Measurements from ENCODE around the gene FAR1.

The FAR1 gene

DNA sequence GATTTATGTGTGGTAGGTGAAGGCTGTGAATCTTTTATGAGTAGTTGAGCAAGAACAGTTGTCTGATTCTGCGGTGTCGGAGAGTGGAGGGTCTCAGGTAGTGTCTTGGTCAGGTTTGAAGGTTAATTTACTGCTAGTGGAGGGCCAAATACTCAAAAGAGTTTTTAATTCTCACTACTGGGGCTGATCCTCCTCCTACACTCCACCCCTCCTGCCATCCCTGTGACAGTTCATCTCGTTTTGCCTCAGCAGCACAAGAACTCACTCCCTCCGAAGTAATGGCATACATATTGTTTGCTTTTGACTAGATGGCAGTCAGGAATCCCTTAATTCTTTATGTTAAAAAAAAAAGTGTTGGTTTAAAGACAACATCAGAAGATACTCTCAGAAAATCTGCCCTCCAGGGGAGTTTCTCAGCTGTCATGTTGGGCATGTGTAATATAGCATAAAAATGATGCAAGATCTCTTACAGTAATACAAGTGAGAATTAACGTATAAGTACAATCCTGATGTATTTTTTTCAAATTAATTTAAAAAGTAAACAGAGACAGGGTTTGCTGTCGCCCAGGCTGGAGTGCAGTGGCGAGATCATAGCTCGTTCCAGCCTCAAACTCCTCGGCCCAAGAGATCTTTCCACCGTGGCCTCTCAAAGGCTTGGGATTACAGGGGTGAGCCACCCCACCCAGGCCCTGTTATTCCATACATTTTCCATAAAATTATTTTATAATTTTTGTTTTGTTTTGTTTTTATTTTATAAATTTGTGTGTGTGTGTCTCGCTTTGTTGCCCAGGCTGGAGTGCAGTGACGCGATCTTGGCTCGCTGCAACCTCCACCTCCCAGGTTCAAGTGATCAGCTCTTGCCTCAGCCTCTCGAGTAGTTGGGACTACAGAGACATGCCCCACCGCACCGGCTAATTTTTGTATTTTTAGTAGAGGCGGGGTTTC, 1.3 kb downstream of the FAR1 start:
- DNase-seq: no peak

DNA sequence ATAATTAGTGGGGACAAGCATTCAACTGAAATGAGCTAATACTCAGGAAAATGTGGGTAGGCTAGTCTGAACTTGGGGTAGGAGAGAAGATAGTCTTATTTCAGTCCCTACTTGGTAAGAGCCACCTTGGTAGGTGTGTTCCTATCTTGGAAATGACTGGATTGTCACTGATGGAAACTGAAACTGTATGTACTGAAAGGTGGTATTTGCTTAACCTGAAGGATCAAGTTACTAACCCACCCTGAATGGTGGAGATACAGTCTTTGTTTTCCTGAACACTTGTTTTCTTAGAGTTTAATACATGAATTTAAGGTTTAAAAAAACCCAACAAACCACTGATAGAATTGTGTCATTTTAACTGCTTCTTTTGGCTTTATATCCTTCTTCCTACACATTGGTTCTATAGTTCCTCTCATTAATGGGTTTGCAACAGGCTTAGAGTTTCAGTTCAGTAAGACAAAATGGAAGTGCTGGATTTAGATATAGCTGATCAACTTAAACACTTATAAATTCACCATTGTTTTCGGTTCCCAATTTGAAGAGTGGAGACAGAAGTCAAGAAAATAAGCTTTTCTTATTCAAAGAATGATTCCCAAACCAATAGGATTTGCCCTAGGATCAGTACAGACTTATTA, 4.2 kb downstream of the FAR1 start:
- DNase-seq: no peak

DNA sequence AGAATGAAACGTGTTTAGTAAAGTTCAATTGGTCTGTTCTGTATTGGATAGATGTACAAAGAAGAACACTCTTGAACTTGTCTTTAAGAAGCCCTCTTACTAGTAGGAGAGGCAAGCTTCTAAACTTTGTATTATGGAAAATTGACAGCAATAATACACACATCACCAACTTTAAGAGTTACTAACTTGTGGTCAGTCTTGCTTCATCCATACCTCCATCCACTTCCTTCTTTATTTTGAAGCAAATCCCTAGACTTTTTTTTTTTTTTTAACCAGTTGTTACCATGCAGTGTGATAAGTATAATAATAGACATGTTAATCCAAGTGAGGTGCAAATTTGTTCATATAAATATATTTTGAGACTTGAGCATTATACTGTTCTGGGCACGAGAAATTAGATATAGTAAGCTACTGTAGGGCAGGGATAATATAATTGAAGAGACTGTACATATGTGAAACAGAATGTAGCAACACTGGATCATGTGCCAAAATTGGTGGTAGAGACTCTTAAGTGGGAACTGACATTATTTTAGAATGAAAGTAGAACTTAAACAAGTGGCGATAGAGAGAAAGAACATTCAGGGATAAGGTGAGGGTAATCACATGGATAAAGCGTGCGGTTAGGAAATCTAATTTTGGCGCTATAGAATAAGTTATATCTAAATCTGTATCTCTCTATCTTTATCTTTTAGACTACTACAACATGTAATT, 6.5 kb downstream of the FAR1 start:
- DNase-seq: no peak

DNA sequence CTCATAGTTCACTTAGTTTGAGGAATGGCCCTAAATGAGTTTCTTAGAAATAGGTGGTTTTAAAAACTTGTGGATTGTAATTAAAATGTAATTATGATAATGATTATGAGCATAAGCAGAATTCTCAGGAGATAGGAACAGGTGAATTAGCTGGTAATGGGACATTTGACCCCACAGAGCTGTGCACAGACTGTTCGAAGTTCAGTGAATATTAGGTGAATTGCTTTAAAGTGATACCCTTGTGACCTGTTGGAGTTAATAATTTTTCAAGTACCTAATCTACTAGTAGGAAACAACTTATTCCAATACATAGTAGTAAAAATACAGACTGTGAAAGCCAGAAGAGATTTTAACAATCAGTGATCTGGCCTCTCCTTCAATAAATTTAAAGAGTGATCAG, 8.1 kb downstream of the FAR1 start:
- no peak for DNase-seq

DNA sequence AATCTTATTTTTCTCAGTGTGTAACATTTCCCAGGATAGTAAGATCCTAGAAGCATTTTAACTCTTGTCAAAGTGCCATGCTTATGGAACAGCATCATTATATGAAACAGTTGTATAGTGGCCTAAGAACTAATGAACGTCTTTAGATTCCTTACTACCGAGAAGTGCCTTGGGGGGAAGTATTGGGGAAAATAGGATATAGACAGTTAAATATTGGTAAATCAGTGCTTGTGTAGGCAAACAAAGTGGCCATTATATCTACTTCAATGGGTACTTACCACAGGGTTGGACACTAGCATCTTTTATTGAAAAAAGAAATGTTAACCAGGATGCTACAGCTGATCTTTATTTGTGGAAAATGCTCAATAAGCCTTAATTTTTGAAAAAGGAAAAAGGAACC, 11.3 kb downstream of the FAR1 start:
- no peak for DNase-seq

DNA sequence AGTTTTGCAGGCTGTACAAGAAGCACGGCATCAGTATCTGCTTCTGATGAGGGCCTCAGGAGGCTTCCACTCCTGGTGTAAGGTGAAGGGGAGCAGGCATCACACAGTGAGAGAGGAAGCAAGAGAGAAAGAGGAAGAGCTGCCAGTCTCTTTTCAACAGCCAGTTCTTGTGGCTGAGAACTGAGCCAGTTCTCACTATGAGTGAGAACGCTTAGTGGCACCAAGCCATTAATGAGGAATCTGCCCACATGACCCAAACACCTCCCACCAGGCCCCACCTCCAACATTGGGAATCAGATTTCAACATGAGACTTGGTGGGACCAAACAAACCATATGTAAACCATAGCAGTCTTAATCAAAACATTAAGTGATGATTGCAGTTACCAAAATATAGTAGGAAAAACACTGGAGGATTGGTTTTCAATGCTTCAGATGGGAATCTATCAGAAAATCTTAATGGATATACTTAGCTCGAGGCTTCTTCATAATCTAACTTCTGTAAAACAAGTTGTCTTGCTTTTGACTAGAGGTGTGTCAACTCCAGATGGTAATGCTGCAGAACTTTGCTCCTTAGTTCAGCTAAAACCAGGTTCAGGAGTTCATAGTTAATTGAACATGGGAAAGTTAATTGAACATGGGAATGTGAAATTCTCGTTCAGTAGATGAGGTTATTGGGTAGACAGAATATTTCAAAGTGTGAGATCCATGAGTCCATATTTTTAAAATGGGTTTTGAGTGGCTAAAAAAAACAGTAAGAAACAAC, 12.2 kb downstream of the FAR1 start:
- no peak for DNase-seq

DNA sequence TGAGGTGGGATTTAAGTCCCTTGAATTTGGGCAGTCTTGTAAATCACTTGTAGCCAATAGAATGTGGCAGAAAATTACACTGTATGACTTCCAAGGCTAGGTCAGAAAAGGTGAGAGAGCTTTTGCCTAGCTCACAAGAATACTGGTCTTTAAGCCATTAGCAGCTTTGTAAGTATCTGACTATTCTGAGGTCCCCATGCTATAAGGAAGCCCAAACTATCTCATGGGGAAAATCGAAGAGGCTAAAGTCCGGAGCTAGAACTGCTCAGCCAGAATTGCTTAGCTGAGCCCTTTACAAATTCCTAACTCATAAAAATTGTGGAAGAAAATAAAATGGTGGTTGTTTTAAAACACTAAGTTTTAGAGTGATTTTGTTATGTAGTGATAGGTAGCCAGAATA, 13.0 kb downstream of the FAR1 start:
- no peak for DNase-seq

DNA sequence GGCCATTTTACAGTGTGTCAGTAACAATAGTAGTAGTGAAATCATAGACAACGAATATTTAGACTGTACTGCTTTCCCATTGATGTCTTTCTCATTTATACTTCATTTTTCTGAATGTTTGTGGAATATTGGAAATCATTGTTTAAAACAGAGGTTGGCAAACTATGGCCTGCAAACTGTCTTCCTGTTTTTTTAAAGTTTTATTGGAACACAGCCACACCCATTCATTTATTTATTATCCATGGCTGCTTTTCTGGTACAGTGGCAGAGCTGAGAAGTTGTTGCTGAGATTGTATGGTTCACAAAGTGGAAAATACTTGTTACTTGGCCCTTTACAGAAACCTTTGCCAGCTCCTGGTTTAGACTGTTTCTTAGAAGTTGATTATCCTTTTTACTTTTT, 13.7 kb downstream of the FAR1 start:
- no peak for DNase-seq

DNA sequence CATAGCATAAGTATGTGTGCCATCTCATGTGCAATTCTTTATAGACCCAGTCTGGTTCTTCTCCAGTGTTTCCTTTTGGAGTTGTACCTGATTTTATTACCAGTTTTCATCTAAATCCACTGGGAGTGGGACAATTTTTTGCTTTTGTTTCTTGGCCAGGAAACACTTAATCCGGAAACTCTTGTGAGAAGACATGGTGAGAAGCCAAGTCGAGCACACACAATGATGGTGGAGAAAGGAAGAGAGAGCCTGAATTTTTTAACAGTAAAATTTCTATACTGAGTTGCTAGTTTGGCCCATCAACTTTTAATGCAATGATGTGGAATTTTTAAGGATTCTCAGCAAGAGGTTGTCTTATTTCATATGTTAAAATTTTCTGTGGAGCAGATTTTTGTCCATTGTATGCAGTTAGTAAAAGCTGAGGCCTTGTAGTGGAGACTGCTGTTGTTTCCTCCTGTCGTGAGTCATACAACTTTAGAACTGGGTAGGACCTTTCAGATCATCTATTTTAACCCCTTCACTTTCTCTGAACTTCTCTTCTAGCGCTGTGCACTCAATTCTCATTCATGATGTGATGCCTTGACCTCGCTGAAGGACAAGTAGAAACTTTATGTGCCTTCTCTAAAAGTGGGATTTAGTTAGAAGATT, 17.1 kb downstream of the FAR1 start:
- DNase-seq: no peak

DNA sequence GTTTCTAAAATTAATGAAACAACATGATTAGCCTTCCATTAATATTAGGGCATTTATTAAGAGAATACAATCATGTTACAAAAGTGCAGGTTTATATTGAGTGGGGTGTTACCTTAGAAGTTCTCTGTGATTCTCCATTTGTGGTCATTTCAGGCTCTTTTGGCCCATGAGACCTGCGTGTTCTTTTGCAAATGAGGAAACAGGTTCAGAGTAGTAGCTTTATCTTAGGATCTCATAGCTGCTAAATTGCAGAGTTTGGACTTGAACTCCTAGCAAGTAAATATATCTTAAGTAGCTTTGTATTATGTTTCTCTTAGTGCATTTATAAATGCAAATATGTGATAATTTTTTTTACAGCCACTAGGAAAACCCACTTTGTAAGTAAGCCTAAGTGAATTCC, 18.3 kb downstream of the FAR1 start:
- no peak for DNase-seq

DNA sequence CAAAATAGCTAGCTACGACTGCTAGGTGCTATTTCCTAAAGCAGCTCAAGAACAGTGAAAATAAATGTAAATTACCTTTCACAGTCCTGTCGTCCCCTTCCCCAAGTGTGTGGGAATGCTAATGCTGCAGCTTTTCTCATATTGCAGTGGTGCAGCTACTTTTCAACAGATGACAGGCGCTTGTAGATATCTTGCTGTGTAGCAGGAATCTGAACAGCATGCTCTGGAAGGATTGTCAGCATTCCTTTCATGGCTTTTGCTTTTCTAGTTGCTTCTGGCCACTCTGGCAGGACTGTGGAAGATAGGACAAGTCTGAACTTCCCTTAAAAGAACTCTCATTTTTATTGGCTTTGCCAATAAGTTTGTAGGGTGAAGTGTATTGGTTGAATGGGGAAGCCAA, 18.8 kb downstream of the FAR1 start:
- DNase-seq: no peak

DNA sequence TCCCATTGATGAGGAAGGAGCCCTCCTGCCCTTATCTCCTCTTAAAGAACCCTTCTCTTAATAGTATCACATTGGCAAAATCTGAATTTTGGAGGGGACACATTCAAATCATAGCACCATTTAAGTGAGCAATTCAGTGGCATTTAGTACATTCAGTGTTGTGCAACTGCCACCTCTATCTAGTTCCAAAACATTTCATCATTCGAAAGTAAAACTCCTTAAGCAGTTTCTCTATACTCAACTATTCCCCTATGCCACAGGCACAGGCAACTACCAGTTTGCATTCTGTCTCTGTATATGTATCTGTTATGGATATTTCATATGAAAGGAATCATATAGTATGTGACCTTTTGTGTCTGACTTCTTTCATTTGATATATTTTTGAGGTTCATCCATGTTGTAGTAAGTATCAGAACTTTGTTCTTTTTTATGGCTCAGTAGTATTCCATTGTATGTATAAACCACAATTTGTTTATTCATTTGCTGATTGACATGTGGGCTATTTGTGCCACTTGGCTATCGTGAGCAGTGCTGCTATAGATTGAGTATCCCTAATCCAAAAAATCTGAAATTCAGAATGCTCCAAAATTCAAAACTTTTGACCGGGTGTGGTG, 22.9 kb downstream of the FAR1 start:
- no peak for DNase-seq

DNA sequence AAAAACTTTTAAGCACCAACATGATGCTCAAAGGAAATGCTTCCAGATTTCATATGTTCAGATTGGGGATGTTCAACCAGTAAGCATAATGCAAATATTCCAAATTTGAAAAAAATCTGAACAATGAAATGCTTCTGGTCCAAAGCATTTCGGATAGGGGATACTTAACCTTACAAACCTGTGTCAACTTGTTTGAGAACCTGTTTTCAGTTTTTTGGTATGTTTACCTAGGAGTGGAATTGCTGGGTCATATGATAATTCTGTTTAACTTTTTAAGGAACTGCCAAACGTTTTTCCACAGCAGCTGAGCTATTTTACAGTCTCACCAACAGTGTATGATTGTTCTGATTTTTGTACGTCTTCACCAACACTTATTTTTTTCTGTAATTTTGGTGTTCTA, 23.7 kb downstream of the FAR1 start:
- DNase-seq: no peak

DNA sequence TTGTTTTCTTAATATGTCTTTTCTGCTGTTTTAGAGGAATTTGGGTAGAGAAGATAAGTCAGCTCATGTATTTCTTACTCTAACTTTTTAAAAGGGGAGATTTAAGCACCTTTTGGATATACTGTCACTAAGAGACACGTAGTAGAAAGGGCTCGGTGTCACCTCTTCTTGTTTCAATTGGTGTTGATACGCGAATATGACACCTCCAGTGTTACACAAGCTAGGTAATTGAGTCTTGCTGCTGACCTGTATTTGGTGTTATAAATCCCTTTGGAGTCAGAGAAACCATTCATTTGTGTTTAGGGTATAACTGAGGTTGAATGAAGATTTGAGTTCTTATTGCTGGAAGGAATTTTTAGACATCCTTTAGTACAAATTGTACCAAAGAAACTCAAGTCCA, 25.6 kb downstream of the FAR1 start:
- DNase-seq: no peak

DNA sequence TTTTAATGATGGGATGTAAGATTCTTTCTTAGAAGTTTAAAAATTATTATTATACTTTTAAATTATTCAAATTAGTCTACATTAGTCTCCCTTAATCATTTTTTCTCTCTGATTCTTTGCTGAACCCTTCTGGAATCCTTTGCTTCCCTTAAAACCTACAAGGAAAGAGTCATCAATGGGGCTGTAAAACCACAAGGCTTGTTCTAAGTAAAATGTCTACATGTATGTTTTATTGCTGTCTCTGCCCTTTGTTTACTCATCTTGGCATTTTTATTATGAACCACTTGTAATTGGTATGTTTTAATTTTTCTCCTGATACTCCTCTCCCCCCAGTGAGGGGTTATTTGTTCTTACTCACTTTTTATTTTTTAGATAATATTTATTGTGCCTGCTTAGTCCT, 27.4 kb downstream of the FAR1 start:
- DNase-seq: no peak

DNA sequence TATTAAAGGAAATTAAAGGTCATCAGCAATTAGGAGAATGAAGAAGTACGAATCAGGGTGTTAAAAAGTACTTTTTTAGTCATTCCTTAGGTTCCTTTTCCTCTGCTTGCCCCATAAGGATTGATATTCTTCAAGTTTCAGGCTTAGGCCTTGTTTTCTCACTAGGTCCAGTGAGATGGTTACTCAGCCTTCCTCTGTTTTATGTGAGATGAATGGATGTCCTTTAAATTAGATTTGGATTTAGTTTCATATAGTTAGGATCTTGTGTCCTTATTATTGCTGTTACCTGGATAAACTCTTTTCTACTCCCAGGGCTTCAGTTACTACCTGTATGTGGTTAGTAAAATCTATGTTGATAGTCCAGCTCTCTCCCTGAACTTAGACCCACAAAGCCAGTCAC, 29.2 kb downstream of the FAR1 start:
- DNase-seq: no peak

DNA sequence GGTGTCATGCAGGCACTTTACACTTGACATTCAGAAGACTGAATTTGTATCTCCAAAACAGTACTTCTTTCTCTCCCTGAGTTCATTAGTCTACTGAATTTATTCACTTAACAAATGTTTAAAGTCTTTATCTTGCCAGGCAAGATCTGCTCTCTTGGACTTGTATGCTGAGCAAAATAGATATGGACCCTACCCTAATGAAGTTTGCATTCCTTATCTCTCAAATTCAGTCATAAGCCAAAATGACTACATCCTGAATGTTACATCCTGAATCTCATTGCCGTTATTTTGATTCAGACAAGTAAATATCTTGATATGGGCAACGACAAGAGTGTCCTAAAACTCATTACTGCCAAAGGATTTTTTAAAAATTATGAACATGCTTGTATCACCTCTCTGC, 29.7 kb downstream of the FAR1 start:
- DNase-seq: no peak

DNA sequence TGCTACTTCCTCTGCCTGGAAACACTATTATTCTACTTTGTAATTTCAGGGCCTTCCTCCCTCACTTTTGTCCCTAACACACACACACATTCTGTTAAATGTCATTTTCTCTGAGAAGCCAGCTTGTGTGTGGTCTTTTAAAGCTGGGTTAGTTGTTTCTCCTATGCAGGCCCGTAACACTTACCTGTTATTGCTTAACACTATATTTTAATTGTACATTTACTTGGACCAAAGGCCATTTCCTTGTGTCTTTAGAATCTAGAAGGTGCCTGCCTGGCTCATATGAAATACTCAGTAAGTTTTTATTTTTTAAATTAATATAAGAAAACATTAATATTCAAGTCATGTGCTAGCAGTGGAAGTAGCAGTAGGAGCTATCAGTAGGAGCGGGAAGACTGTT, 30.6 kb downstream of the FAR1 start:
- DNase-seq: no peak

DNA sequence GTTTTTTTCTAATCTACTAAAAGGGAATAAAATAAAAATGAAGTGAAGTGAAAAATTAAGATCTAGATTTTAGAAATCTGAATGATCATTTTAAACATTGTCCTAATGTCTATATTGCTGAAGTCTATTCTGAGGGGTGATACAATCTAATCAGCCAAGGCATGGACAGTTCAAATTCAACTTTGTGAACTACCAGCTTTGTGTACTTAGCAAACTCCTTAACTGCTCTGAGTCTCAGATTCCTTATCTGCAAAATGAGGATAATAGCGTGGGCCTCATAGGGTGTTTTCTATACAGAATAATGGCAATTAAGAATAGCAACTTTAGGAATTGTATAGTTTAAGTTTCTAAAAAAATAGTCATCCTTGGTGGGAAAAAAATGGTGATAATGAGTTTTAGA, 31.4 kb downstream of the FAR1 start:
- DNase-seq: no peak

DNA sequence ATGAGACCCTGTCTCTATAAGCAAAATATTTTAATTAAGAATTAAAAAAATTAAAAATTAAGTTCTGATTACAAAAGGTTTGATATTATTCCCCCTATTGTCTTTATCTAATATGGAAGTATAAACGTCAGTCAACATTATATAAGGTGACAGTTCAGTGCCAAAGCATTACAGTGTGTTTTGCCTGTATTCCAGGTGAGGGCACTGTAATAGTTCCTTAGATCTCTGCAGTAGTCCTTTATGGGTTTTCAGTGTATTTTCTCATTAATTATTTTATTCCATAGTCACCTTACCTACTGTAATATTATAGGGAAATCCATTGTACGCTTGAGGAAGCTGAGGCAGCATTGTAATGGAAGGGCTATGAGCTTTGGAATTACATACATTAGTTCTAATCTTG, 33.0 kb downstream of the FAR1 start:
- DNase-seq: no peak

DNA sequence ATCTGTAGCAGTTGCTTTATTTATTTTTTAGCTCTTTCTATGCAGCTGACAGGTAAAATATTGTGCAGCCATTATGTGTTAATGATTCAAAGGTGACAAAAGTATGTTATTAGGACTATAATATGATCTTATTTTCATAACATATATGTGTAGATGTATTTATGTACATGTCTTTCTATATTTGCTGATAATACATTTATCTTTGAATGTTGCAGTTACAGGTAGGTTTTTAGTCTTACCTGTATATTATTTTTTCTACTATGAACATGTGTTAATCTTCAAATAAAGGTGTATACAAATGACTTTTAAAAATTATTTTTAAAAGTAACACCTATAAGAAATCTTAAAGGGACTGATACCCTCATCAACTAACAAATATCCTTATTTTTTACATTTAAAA, 33.6 kb downstream of the FAR1 start:
- no peak for DNase-seq

DNA sequence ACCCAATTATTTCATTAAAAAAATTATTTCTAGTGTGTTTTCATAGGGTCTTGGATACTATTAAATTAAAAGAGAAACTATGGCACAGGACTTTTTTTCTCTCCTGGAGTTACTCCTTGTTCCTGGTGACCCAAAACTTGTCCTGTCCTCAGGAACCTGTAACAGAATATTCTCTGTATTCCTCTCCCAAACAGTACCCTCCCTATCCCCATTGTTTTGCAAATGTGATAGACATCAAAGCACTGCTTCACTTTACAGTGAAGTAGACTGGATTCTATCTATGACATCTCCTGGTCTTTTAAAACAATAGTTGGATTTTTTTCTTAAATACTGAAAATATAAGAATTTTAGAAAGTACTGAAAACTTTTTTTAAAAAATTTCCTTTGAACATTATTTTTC, 37.2 kb downstream of the FAR1 start:
- DNase-seq: no peak

Measured in CD4-positive, alpha-beta T cell treated with Interleukin-6 for 4 hours (primary cell).